BE2C (cell line): ENCODE data around the gene ZNF439.
"Not testable (repeated sequence)": the region's sequence is repeated elsewhere in the genome, so short reads cannot be mapped to it uniquely, and the experiment has no call there.

Source experiments
- DNase-seq: peaks from one replicate; pipeline ENCODE4 v3.0.0-alpha.2; 2020
- H3K27me3 ChIP-seq: fragments of 250-450 bp; sonication (Bioruptor Pico); 2 replicates; pipeline ENCODE4 v1.5.1; 2020; ENCODE audit warnings: mild to moderate bottlenecking
- H3K36me3 ChIP-seq: fragments of 250-450 bp; sonication (Bioruptor Pico); 2 replicates; pipeline ENCODE4 v1.5.1; 2020; ENCODE audit warnings: mild to moderate bottlenecking
- H3K4me1 ChIP-seq: fragments of 250-450 bp; sonication (Bioruptor Pico); 2 replicates; pipeline ENCODE4 v1.5.1; 2020
- H3K4me3 ChIP-seq: 2 replicates; pipeline ENCODE4 v1.5.1; 2011; ENCODE audit warnings: low read depth, low read length
- H3K9me3 ChIP-seq: fragments of 250-450 bp; sonication (Bioruptor Pico); 2 replicates; pipeline ENCODE4 v1.5.1; 2020
- CTCF ChIP-seq: IDR thresholded peaks from 2 replicates; pipeline ENCODE4 v1.5.1; 2012; ENCODE audit warnings: mild to moderate bottlenecking, low read depth, low read length

Gene ZNF439

GRCh38 chr19:11868188-11868587 is 19.7 kb downstream of the ZNF439 start:
- H3K9me3 ChIP-seq, result peaks cover 8% of the 10 kb centered on the region
- H3K36me3 ChIP-seq, result peaks cover 21% of the 10 kb centered on the region
- no peaks in the 10 kb centered on the region for H3K4me1 ChIP-seq
- no peaks in the 10 kb centered on the region for H3K27me3 ChIP-seq
- no peak for TF ChIP-seq CTCF
- DNase-seq, result no peak
- no peak overlapping the region for H3K4me3 ChIP-seq

GRCh38 chr19:11872624-11873023 is 24.1 kb downstream of the ZNF439 start:
- Histone ChIP-seq H3K4me3 (no peak overlapping the region), H3K4me1 (no peaks in the 10 kb centered on the region), H3K36me3 (peaks cover 16% of the 10 kb centered on the region), H3K27me3 (no peaks in the 10 kb centered on the region), H3K9me3 (peaks cover 8% of the 10 kb centered on the region)
- no peak for DNase-seq
- no peak for TF ChIP-seq CTCF

GRCh38 chr19:11873762-11874161 is 25.2 kb downstream of the ZNF439 start:
- Histone ChIP-seq H3K4me1 (no peaks in the 10 kb centered on the region), H3K36me3 (peaks cover 5% of the 10 kb centered on the region), H3K9me3 (peaks cover 5% of the 10 kb centered on the region), H3K27me3 (no peaks in the 10 kb centered on the region), H3K4me3 (no peak overlapping the region)
- no peak for DNase-seq
- no peak for TF ChIP-seq CTCF

- TF ChIP-seq CTCF, result peak; percentile 57
- not testable (repeated sequence) for H3K27me3 ChIP-seq, H3K9me3 ChIP-seq, H3K4me1 ChIP-seq, H3K36me3 ChIP-seq, H3K4me3 ChIP-seq
- DNase-seq, result peak; percentile 65
Measured at GRCh38 chr19:11879687-11880266, 31.3 kb downstream of the ZNF439 start.

- Histone ChIP-seq H3K27me3 (no peaks in the 10 kb centered on the region), H3K4me3 (no peak overlapping the region), H3K9me3 (no peaks in the 10 kb centered on the region), H3K4me1 (no peaks in the 10 kb centered on the region), H3K36me3 (no peaks in the 10 kb centered on the region)
- TF ChIP-seq CTCF, result no peak
- DNase-seq, result no peak
Measured at GRCh38 chr19:11880598-11880997, 32.1 kb downstream of the ZNF439 start.

GRCh38 chr19:11881151-11881800 is 32.8 kb downstream of the ZNF439 start:
- Histone ChIP-seq H3K9me3 (no peaks in the 10 kb centered on the region), H3K4me3 (no peak overlapping the region), H3K36me3 (no peaks in the 10 kb centered on the region), H3K27me3 (no peaks in the 10 kb centered on the region), H3K4me1 (no peaks in the 10 kb centered on the region)
- peak; percentile 89 for TF ChIP-seq CTCF
- peak; percentile 71 for DNase-seq
